IMR-90 (cell line): ENCODE measurements around the gene PFKP.

Experiments
- CHD1 ChIP-seq: IDR thresholded peaks from 2 replicates; pipeline ENCODE4 v1.6.1; 2012; ENCODE audit warnings: low read depth, low read length, improper control_type of control experiment
- MXI1 ChIP-seq: IDR thresholded peaks from 2 replicates; pipeline ENCODE4 v1.6.1; 2012; ENCODE audit warnings: low read depth, mild to moderate bottlenecking, low read length, moderate library complexity, borderline replicate concordance
- POLR2A ChIP-seq: IDR thresholded peaks from 2 replicates; pipeline ENCODE4 v1.6.1; 2012; ENCODE audit warnings: mild to moderate bottlenecking, low read depth, low read length
- TF ChIP-seq, protein P1 (sequence below): conservative IDR thresholded peaks from 2 replicates; pipeline ENCODE4 v1.5.1; 2012; ENCODE audit warnings: mild to moderate bottlenecking, low read depth, low read length, improper control_type of control experiment

DNA sequence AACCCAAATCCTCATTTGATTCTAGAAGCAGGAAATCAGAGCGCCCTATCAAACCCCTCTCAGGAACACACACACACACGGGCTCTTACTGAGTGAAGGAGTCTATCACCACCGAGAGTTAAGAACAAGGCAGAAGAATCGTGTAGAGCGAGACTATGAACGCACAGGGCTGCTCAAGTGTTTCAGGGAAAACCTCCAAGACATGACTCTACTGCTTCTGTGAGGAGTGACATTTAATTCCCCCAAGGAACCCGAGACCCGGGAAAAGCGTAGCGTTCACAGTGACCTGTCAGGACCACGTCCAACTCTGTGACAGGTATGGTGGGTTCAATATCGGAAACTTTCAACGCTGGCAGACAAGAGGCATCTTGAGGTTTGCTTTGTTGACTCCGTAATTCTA lies 83.6 kb downstream of the PFKP start:
- TF ChIP-seq, protein P1, sequence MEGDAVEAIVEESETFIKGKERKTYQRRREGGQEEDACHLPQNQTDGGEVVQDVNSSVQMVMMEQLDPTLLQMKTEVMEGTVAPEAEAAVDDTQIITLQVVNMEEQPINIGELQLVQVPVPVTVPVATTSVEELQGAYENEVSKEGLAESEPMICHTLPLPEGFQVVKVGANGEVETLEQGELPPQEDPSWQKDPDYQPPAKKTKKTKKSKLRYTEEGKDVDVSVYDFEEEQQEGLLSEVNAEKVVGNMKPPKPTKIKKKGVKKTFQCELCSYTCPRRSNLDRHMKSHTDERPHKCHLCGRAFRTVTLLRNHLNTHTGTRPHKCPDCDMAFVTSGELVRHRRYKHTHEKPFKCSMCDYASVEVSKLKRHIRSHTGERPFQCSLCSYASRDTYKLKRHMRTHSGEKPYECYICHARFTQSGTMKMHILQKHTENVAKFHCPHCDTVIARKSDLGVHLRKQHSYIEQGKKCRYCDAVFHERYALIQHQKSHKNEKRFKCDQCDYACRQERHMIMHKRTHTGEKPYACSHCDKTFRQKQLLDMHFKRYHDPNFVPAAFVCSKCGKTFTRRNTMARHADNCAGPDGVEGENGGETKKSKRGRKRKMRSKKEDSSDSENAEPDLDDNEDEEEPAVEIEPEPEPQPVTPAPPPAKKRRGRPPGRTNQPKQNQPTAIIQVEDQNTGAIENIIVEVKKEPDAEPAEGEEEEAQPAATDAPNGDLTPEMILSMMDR: no peak
- TF ChIP-seq MXI1 (no peak), POLR2A (no peak), CHD1 (no peak)
